Measurements from ENCODE around the gene SLC7A14.
"Not testable (repeated sequence)": the region's sequence is repeated elsewhere in the genome, so short reads cannot be mapped to it uniquely, and the experiment has no call there.

SLC7A14 gene

DNA sequence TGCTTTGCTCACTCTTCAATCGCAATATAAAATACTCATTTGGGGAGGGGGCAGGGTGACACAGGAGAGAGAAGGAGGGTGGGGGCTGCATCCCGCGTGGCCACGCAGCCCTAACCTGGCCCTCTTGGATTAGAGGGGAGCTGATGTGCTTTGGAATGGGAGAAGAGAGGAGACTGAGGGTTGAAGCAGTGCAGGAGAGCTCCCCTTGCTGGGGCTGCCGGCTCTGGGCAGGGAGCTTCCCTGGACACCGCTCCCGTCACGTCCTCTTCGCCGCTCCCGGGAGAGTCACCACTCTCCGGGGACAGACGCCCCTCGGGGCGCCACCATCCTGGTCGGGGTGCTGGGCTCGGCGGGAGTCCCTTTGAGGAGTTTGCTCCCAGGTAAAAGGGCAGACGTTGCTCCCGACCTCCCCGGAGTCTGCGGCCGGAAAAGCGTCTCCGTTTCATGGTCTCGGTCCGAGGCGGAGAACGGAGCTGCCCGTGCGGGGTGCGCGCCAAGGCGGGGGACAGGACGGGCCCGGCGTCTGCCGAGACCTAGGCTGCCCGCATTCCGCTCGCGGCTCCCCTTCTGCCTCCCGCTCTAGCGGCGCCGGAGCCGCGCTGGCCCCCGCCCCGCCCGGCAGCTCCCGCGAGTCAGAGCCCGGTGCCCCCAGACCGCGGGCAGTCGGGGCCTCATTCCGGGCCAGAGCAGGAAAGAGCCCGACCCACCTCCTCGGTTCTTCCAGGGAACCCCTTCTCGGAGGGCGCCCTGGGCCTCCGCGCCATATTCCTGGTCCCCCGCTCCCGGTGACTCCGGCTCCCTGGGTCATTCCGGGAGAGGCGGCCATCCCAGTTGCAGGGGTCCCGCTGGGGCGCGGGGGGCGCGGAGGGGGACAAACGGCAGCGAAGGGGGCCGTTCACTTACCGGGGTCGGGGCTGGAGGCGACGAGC lies 603 bp downstream of the SLC7A14 start:
- H3K27me3 ChIP-seq (ENCODE audit: control insufficient read depth, insufficient read depth, low read length): peaks cover 50% of the 10 kb centered on the region
- H3K27ac ChIP-seq (ENCODE audit: low read length): no peak overlapping the region
- peak overlapping the region; percentile 69 for H3K4me3 ChIP-seq (ENCODE audit: low read length)
- no peak overlapping the region for H3K9ac ChIP-seq (ENCODE audit: low read length)
- no peaks in the 10 kb centered on the region for H3K4me1 ChIP-seq (ENCODE audit: control insufficient read depth, low read depth, low read length)
- no peaks in the 10 kb centered on the region for H3K9me3 ChIP-seq (ENCODE audit: control insufficient read depth, low read depth, low read length)
- H3K36me3 ChIP-seq (ENCODE audit: control insufficient read depth, low read depth, low read length): no peaks in the 10 kb centered on the region

DNA sequence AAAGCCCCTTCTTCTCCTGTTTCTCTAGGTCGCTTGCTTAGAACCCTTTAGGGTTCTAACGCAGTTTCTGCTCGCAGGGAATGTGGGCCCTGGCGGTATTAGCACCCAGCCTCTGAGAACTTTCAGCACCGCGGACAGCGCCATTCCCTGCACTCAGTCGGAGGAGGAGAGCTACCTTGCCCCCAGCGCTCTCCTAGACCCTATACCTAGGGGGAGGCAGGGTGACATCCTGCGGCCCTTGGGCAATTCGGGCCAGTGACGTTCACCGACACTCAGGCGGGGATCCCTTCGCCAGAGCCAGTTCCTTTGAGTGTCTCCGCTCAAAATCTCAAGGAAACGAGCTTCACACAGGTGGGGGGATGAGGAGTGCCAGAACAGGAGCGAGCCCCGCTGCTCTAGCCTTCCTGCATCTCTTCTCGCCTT lies 1.3 kb downstream of the SLC7A14 start:
- peaks cover 50% of the 10 kb centered on the region for H3K27me3 ChIP-seq (ENCODE audit: control insufficient read depth, insufficient read depth, low read length)
- H3K4me3 ChIP-seq (ENCODE audit: low read length): peak overlapping the region; percentile 69
- no peaks in the 10 kb centered on the region for H3K36me3 ChIP-seq (ENCODE audit: control insufficient read depth, low read depth, low read length)
- no peak overlapping the region for H3K27ac ChIP-seq (ENCODE audit: low read length)
- no peaks in the 10 kb centered on the region for H3K9me3 ChIP-seq (ENCODE audit: control insufficient read depth, low read depth, low read length)
- H3K9ac ChIP-seq (ENCODE audit: low read length): no peak overlapping the region
- no peaks in the 10 kb centered on the region for H3K4me1 ChIP-seq (ENCODE audit: control insufficient read depth, low read depth, low read length)

DNA sequence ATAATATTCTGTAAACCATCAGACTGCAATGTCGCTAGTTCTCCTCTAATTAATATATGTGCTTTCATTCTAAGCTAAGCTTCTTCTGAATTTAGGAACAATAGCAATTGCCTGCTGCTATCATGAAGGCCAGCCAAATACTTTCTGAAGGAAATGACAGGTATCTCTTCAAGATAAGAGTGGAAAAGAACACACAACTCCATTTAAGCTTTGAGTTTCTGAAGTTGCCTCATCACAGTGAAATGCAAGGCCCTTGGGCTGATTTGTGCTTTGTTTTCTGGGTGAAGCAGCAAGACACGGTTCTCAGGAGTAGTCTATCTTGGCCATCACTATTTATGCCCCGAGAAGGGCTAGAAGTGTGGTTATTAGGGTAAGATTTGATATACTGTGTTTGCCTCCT lies 6.2 kb downstream of the SLC7A14 start:
- Histone ChIP-seq H3K9me3 (ENCODE audit: control insufficient read depth, low read depth, low read length) (no peaks in the 10 kb centered on the region), H3K27ac (ENCODE audit: low read length) (no peak overlapping the region), H3K4me1 (ENCODE audit: control insufficient read depth, low read depth, low read length) (no peaks in the 10 kb centered on the region), H3K4me3 (ENCODE audit: low read length) (no peak overlapping the region), H3K36me3 (ENCODE audit: control insufficient read depth, low read depth, low read length) (no peaks in the 10 kb centered on the region), H3K9ac (ENCODE audit: low read length) (no peak overlapping the region), H3K27me3 (ENCODE audit: control insufficient read depth, insufficient read depth, low read length) (peaks cover 20% of the 10 kb centered on the region)

DNA sequence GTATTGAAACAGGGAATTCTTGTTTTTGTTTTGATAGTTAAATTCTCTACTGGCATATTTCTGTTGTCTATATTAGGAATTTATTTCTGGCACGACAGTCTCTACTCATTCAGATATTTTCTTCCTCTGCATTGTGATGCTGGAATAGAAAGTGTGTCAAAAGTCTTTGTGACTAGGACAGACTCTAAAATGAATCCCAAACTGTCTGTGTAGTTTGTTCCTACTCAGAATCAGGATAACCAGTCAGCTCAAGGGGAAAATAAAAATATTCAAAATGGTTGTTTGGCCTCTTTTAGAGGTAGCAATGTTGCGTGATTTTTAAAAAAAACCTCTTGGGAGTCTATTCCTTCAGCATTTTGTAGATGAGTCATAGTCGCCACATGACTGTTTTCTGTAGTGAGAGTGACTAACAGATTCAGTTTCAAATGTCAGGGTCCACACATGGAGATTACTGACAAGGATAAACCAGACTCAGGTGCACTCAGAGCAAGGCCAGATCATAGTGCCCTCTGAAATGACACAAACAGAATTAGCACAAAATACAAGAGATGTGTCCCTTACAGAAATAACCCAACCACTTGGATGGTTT lies 13.1 kb downstream of the SLC7A14 start:
- Histone ChIP-seq H3K9me3 (ENCODE audit: control insufficient read depth, low read depth, low read length) (no peaks in the 10 kb centered on the region), H3K27ac (ENCODE audit: low read length) (no peak overlapping the region), H3K36me3 (ENCODE audit: control insufficient read depth, low read depth, low read length) (no peaks in the 10 kb centered on the region), H3K4me3 (ENCODE audit: low read length) (no peak overlapping the region), H3K4me1 (ENCODE audit: control insufficient read depth, low read depth, low read length) (no peaks in the 10 kb centered on the region), H3K9ac (ENCODE audit: low read length) (no peak overlapping the region), H3K27me3 (ENCODE audit: control insufficient read depth, insufficient read depth, low read length) (no peaks in the 10 kb centered on the region)

DNA sequence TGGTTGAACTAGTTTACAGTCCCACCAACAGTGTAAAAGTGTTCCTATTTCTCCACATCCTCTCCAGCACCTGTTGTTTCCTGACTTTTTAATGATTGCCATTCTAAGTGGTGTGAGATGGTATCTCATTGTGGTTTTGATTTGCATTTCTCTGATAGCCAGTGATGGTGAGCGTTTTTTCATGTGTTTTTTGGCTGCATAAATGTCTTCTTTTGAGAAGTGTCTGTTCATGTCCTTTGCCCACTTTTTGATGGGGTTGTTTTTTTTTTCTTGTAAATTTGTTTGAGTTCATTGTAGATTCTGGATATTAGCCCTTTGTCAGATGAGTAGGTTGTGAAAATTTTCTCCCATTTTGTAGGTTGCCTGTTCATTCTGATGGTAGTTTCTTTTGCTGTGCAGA lies 18.3 kb downstream of the SLC7A14 start:
- H3K36me3 ChIP-seq (ENCODE audit: control insufficient read depth, low read depth, low read length); H3K27me3 ChIP-seq (ENCODE audit: control insufficient read depth, insufficient read depth, low read length); H3K4me3 ChIP-seq (ENCODE audit: low read length); H3K4me1 ChIP-seq (ENCODE audit: control insufficient read depth, low read depth, low read length); H3K9ac ChIP-seq (ENCODE audit: low read length); H3K9me3 ChIP-seq (ENCODE audit: control insufficient read depth, low read depth, low read length); H3K27ac ChIP-seq (ENCODE audit: low read length): not testable (repeated sequence)

DNA sequence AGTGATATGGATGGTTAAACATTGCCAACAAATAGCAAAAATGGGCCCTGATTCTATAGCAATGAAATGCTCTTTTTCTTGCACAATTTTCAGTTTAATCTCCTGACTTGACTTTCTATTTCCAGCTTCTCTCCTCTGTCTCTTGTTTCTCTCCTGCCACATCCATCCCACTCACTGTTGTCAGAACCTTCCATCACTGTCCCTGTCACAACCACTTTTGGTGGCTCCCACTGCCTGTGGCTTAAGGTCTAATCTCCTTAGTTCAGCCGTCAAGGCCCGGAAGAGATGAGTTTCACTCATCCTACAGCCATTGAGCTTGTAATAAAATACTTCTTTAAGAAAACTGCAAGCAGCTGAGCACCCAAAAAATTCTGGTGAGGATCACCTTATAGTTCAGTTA lies 19.5 kb downstream of the SLC7A14 start:
- no peak overlapping the region for H3K9ac ChIP-seq (ENCODE audit: low read length)
- no peaks in the 10 kb centered on the region for H3K27me3 ChIP-seq (ENCODE audit: control insufficient read depth, insufficient read depth, low read length)
- no peaks in the 10 kb centered on the region for H3K36me3 ChIP-seq (ENCODE audit: control insufficient read depth, low read depth, low read length)
- H3K4me3 ChIP-seq (ENCODE audit: low read length): no peak overlapping the region
- no peaks in the 10 kb centered on the region for H3K9me3 ChIP-seq (ENCODE audit: control insufficient read depth, low read depth, low read length)
- no peaks in the 10 kb centered on the region for H3K4me1 ChIP-seq (ENCODE audit: control insufficient read depth, low read depth, low read length)
- H3K27ac ChIP-seq (ENCODE audit: low read length): no peak overlapping the region

DNA sequence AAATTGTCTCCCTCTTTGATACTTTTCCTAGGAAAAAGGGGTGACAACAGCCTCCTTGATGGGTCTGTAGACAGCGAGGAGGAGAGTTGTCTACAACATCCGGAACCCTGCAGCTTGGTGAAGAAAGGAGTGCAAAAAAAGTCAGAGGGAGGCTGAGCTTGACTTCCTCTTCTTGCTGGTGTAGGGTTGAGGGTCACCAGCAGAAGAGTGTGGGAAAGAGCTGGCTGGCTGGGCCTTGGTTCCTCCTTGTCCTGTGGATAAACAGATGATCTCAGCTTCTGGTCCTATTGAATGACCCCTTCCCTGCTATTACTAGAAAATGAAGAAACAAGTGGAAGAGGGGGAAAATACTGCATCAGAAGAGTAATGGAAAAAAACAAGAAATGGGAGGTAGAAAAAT lies 20.4 kb downstream of the SLC7A14 start:
- Histone ChIP-seq H3K27ac (ENCODE audit: low read length) (no peak overlapping the region), H3K9me3 (ENCODE audit: control insufficient read depth, low read depth, low read length) (no peaks in the 10 kb centered on the region), H3K9ac (ENCODE audit: low read length) (no peak overlapping the region), H3K4me3 (ENCODE audit: low read length) (no peak overlapping the region), H3K27me3 (ENCODE audit: control insufficient read depth, insufficient read depth, low read length) (no peaks in the 10 kb centered on the region), H3K36me3 (ENCODE audit: control insufficient read depth, low read depth, low read length) (no peaks in the 10 kb centered on the region), H3K4me1 (ENCODE audit: control insufficient read depth, low read depth, low read length) (no peaks in the 10 kb centered on the region)

DNA sequence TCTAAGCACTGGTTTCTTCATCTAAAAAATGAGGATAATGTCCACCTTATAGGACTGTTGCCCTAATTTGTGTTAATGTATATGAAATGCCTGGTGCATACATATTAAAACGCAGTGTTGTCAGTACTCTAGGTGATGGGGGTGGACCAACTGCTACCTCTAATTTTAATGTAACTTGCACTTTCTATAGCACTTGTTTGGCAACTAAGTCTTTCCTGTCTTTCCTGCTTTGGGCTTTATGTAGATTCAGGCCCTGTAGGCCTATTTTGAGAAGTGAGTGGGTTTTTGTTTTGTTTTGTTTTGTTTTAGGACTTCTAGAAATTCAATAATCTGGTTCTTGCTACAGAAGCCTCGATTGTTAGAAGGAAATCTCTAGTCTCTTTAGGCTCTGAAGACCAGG lies 21.2 kb downstream of the SLC7A14 start:
- no peak overlapping the region for H3K4me3 ChIP-seq (ENCODE audit: low read length)
- H3K9ac ChIP-seq (ENCODE audit: low read length): no peak overlapping the region
- H3K4me1 ChIP-seq (ENCODE audit: control insufficient read depth, low read depth, low read length): no peaks in the 10 kb centered on the region
- H3K9me3 ChIP-seq (ENCODE audit: control insufficient read depth, low read depth, low read length): no peaks in the 10 kb centered on the region
- no peaks in the 10 kb centered on the region for H3K36me3 ChIP-seq (ENCODE audit: control insufficient read depth, low read depth, low read length)
- no peaks in the 10 kb centered on the region for H3K27me3 ChIP-seq (ENCODE audit: control insufficient read depth, insufficient read depth, low read length)
- no peak overlapping the region for H3K27ac ChIP-seq (ENCODE audit: low read length)

DNA sequence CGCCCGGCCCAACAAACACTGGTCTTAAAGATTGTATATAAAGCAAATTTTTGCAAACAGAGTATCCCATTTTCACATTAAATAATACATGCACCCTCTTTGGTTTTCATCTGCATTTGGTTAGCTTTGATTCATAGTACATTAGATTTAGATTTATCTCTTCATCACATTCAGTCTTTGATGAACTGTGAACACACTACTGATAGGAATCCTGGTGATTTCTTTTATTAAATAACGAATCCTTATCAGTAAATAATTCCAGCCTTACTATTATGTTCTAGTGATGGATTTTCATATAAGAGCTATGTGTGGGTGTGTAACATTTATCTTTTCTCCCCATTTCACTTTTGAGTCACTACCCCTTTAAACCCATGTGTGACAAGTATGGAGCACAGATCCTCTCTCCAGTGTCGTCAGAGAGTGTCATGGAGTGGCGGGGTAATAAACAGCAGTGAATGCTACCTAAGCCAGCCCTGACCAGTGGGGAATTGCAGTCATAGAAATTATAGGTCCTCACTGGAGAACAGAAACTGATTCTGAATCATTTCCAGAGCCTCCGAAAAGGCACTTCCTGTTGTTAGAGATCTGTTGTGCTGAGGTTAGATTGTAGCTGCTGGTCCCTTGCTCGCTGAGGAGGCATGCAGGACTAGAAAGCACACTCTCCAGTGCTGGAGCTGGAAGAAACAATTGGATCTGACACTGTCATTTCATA lies 22.0 kb downstream of the SLC7A14 start:
- H3K36me3 ChIP-seq (ENCODE audit: control insufficient read depth, low read depth, low read length): no peaks in the 10 kb centered on the region
- no peak overlapping the region for H3K4me3 ChIP-seq (ENCODE audit: low read length)
- no peak overlapping the region for H3K9ac ChIP-seq (ENCODE audit: low read length)
- H3K27me3 ChIP-seq (ENCODE audit: control insufficient read depth, insufficient read depth, low read length): no peaks in the 10 kb centered on the region
- H3K9me3 ChIP-seq (ENCODE audit: control insufficient read depth, low read depth, low read length): no peaks in the 10 kb centered on the region
- no peak overlapping the region for H3K27ac ChIP-seq (ENCODE audit: low read length)
- no peaks in the 10 kb centered on the region for H3K4me1 ChIP-seq (ENCODE audit: control insufficient read depth, low read depth, low read length)

DNA sequence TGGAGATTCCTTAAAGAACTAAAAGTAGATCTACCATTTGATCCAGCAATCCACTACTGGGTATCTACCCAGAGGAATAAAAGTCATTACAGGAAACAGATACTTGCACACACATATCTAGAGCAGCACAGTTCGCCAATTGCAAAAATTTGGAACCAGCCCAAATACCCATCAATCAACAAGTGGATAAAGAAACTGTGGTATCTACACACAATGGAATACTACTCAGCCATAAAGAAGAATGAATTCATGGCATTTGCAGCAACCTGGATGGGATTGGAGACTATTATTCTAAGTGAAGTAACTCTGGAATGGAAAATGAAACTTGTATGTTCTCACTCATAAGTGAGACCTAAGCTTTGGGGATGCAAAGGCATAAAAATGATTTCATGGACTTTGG lies 23.8 kb downstream of the SLC7A14 start:
- Histone ChIP-seq H3K9ac (ENCODE audit: low read length) (no peak overlapping the region), H3K27ac (ENCODE audit: low read length) (no peak overlapping the region), H3K4me1 (ENCODE audit: control insufficient read depth, low read depth, low read length) (no peaks in the 10 kb centered on the region), H3K27me3 (ENCODE audit: control insufficient read depth, insufficient read depth, low read length) (no peaks in the 10 kb centered on the region), H3K9me3 (ENCODE audit: control insufficient read depth, low read depth, low read length) (no peaks in the 10 kb centered on the region), H3K4me3 (ENCODE audit: low read length) (no peak overlapping the region), H3K36me3 (ENCODE audit: control insufficient read depth, low read depth, low read length) (no peaks in the 10 kb centered on the region)

DNA sequence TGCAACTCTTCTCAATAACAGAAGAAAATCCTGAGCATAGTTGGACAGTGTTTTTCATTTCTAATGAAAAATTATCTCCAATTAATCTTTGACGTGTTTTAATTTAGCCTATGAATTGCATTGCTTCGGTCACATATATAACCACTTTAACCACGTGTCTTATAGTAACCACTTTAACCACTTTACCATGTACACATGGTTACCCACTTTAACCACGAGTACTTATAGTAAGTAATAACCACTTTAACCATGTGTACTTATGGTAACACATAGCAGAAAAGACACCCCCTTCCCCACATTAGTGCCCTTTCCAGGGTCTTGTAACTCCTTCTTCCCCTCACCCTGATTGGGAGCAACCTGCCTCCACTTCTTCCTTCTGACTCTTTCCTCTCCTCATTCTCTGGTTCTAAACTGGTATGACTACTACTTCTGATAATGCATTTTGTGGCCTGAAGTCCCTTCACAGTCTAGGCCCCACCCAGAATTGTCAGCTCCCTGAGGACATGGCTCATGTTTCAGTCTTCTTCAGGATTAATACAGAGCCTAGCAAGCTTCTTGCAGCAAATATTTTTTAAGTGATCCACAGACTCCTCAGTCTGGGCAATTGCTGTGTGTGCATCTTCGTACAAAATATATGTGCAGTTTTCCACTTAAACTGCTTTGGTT lies 25.0 kb downstream of the SLC7A14 start:
- no peak overlapping the region for H3K4me3 ChIP-seq (ENCODE audit: low read length)
- H3K27ac ChIP-seq (ENCODE audit: low read length): no peak overlapping the region
- no peak overlapping the region for H3K9ac ChIP-seq (ENCODE audit: low read length)
- no peaks in the 10 kb centered on the region for H3K27me3 ChIP-seq (ENCODE audit: control insufficient read depth, insufficient read depth, low read length)
- H3K36me3 ChIP-seq (ENCODE audit: control insufficient read depth, low read depth, low read length): no peaks in the 10 kb centered on the region
- H3K9me3 ChIP-seq (ENCODE audit: control insufficient read depth, low read depth, low read length): no peaks in the 10 kb centered on the region
- no peaks in the 10 kb centered on the region for H3K4me1 ChIP-seq (ENCODE audit: control insufficient read depth, low read depth, low read length)
